PC-9 (cell line): ENCODE results near the gene RAB5IF. TPM values are rescaled to one million over a fixed set of nuclear protein-coding genes. Genes with fewer than 3 reads are reported as not detected.
"Not testable (repeated sequence)": the region's sequence is repeated elsewhere in the genome, so short reads cannot be mapped to it uniquely, and the experiment has no call there.

Experiments
- BruUV-seq: library from RNA; stranded (reverse); fragments of 400-500 nt; replicated peaks from 2 replicates; lab custom pipeline; 2021; lab: Mats Ljungman, UMichigan
- CTCF ChIA-PET: fragments of 300-600 bp; sonication (Branson Sonifier 250); formaldehyde crosslinking; loops from one replicate; lab custom pipeline; 2022; ENCODE audit warnings: antibody characterized with exemption; lab: Charles Lee
- POLR2A ChIA-PET: fragments of 300-600 bp; sonication (Branson Sonifier 250); formaldehyde crosslinking; loops from one replicate; lab custom pipeline; 2022; ENCODE audit warnings: antibody characterized with exemption; ENCODE audit not compliant: unreplicated experiment; lab: Charles Lee
- DNase-seq, 2 experiments: peaks; one replicate each; pipeline versions ENCODE4 v3.0.0 to v3.0.0-alpha.2; 2015 to 2022; ENCODE audit warnings: mixed read lengths in 1 of 2
- H2AFZ ChIP-seq: fragments of 200-600 bp; sonication (generic); 2 replicates; pipeline ENCODE4 v1.8.1; 2017; ENCODE audit warnings: antibody characterized with exemption
- H3F3A ChIP-seq: fragments of 200-600 bp; sonication (generic); 2 replicates; pipeline ENCODE4 v1.8.1; 2017; ENCODE audit warnings: antibody characterized with exemption, mild to moderate bottlenecking, low read depth; ENCODE audit not compliant: insufficient read depth
- H3K27ac ChIP-seq: fragments of 200-600 bp; sonication (generic); 2 replicates; pipeline ENCODE4 v1.6.1; 2016; ENCODE audit warnings: mixed run types
- H3K27me3 ChIP-seq: fragments of 200-600 bp; sonication (generic); 2 replicates; pipeline ENCODE4 v1.6.1; 2016; ENCODE audit warnings: low read depth, mixed run types; ENCODE audit not compliant: insufficient read depth
- H3K36me3 ChIP-seq: fragments of 200-600 bp; sonication (generic); 2 replicates; pipeline ENCODE4 v1.6.1; 2016; ENCODE audit warnings: low read depth, mixed run types
- H3K4me1 ChIP-seq: fragments of 200-600 bp; sonication (generic); replicated peaks from 2 replicates; pipeline ENCODE4 v1.6.1; 2016; ENCODE audit warnings: mixed run types; ENCODE audit not compliant: insufficient read depth
- H3K4me2 ChIP-seq: fragments of 200-600 bp; sonication (generic); 2 replicates; pipeline ENCODE4 v1.6.1; 2017; ENCODE audit warnings: mixed run types
- H3K4me3 ChIP-seq: fragments of 200-600 bp; sonication (generic); 2 replicates; pipeline ENCODE4 v1.6.1; 2016; ENCODE audit warnings: mixed run types
- H3K79me2 ChIP-seq: fragments of 200-600 bp; sonication (generic); 2 replicates; pipeline ENCODE4 v1.6.1; 2017; ENCODE audit warnings: low read depth, mixed run types
- H3K9me2 ChIP-seq: fragments of 200-600 bp; sonication (generic); 2 replicates; pipeline ENCODE4 v1.8.1; 2017; ENCODE audit warnings: mild to moderate bottlenecking; ENCODE audit not compliant: insufficient read depth
- H3K9me3 ChIP-seq: fragments of 200-600 bp; sonication (generic); 2 replicates; pipeline ENCODE4 v1.8.1; 2016; ENCODE audit warnings: low read depth; ENCODE audit not compliant: insufficient read depth
- H4K20me1 ChIP-seq: fragments of 200-600 bp; sonication (generic); 2 replicates; pipeline ENCODE4 v1.8.1; 2017; ENCODE audit not compliant: insufficient read depth
- EZH2 ChIP-seq: fragments of 200-600 bp; sonication (generic); IDR thresholded peaks from 2 replicates; pipeline ENCODE4 v1.8.0; 2017; ENCODE audit warnings: antibody characterized with exemption, low read depth
- intact Hi-C: fragments of 100-400 bp; cut with micrococcal nuclease; formaldehyde crosslinking; loops from one replicate; pipeline ENCODE4 v1.10.0; 2022; ENCODE audit not compliant: unreplicated experiment
- total RNA-seq: library from RNA; stranded (reverse); gene quantifications from 2 replicates; pipeline ENCODE4 v1.2.3, GENCODE V29; 2021
- TF ChIP-seq, protein P1 (sequence below): fragments of 200-600 bp; sonication (generic); conservative IDR thresholded peaks from 2 replicates; pipeline ENCODE4 v1.6.1; 2017; ENCODE audit warnings: mixed run types, antibody characterized with exemption, mild to moderate bottlenecking, moderate library complexity

RAB5IF gene
- total RNA-seq, 1 experiment from 2014 or later = 303 TPM

DNA sequence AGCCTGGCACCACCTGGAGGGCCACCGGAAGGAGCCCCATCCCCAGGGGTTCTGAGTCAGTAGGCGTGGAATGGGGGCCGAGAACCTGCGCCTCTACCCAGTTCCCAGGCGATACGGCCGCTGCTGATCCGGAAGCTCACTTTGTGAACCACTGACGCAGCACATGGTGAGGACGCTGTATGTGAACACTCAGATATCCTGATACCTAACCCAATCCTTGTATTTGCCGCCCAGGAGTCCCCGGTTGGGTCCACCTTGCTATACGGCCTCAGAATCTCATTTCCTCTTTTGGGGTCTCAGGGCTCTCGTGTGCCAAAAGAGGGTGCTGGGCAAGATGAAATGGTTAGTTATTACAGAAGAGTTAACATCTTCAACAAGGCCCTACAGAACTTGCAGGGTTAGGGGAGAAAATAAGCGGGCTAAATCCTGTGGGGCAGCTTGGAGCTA is 604 bp upstream of the RAB5IF start:
- Histone ChIP-seq H3K4me2 (peak overlapping the region; percentile 89), H3K79me2 (peaks cover 43% of the 10 kb centered on the region), H3K9me2 (no peaks in the 10 kb centered on the region), H3K4me3 (peak overlapping the region; percentile 53), H3K27me3 (no peaks in the 10 kb centered on the region), H3K27ac (peak overlapping the region; percentile 91), H3K9me3 (no peaks in the 10 kb centered on the region), H4K20me1 (peaks cover 10% of the 10 kb centered on the region), H2AFZ (peak overlapping the region; percentile 70), H3K36me3 (peaks cover 19% of the 10 kb centered on the region), H3F3A (peaks cover 49% of the 10 kb centered on the region), H3K4me1 (peaks cover 22% of the 10 kb centered on the region)
- POLR2A ChIA-PET = no interaction called here
- intact Hi-C loops = loop anchor here (1.0 to 5.0 kb wide), 4 partner anchors 30 to 143 kb away; partner anchors contain the start of gene NDRG3
- BruUV-seq = TSS peak; percentile 63
- TF ChIP-seq EZH2 = no peak
- TF ChIP-seq, protein P1, sequence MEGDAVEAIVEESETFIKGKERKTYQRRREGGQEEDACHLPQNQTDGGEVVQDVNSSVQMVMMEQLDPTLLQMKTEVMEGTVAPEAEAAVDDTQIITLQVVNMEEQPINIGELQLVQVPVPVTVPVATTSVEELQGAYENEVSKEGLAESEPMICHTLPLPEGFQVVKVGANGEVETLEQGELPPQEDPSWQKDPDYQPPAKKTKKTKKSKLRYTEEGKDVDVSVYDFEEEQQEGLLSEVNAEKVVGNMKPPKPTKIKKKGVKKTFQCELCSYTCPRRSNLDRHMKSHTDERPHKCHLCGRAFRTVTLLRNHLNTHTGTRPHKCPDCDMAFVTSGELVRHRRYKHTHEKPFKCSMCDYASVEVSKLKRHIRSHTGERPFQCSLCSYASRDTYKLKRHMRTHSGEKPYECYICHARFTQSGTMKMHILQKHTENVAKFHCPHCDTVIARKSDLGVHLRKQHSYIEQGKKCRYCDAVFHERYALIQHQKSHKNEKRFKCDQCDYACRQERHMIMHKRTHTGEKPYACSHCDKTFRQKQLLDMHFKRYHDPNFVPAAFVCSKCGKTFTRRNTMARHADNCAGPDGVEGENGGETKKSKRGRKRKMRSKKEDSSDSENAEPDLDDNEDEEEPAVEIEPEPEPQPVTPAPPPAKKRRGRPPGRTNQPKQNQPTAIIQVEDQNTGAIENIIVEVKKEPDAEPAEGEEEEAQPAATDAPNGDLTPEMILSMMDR = no peak
- peak; percentile 54 to 82 for DNase-seq
- CTCF ChIA-PET = interaction anchor here (0.5 to 1.3 kb wide), 6 partner anchors 32 to 533 kb away, joined by 3 to 10 read pairs (median 4); partner anchors contain the start of gene DSN1

- intact Hi-C loops = loop anchor here (5.0 kb wide), 2 partner anchors 141 to 144 kb away; partner anchors contain the start of gene NDRG3
- H3K27ac ChIP-seq = peak overlapping the region; percentile 95
- peak overlapping the region; percentile 73 for H2AFZ ChIP-seq
- H4K20me1 ChIP-seq = peaks cover 15% of the 10 kb centered on the region
- no peaks in the 10 kb centered on the region for H3K9me2 ChIP-seq
- peaks cover 52% of the 10 kb centered on the region for H3K79me2 ChIP-seq
- H3K4me3 ChIP-seq = peak overlapping the region; percentile 100
- BruUV-seq = TSS peak; percentile 22
- no peaks in the 10 kb centered on the region for H3K9me3 ChIP-seq
- H3F3A ChIP-seq = peaks cover 62% of the 10 kb centered on the region
- H3K27me3 ChIP-seq = no peaks in the 10 kb centered on the region
- peak overlapping the region; percentile 90 for H3K4me2 ChIP-seq
- peak; percentile 56 to 67 for DNase-seq
- H3K36me3 ChIP-seq = peaks cover 28% of the 10 kb centered on the region
- POLR2A ChIA-PET = interaction anchor here (0.5 kb wide), 1 partner anchor 951 kb away, joined by 7 read pairs; no protein-coding TSS in a partner anchor
- CTCF ChIA-PET = interaction anchor here (0.5 to 1.3 kb wide), 8 partner anchors 17 to 277 kb away, joined by 3 to 6 read pairs (median 4); partner anchors contain the start of gene DSN1
- H3K4me1 ChIP-seq = peaks cover 22% of the 10 kb centered on the region
- no peak for TF ChIP-seq EZH2
- TF ChIP-seq, protein P1 = no peak
Observed at GRCh38 chr20:36606158-36607066, 833 bp downstream of the RAB5IF start.

- H3K9me3 ChIP-seq = no peaks in the 10 kb centered on the region
- peak overlapping the region; percentile 90 for H3K4me2 ChIP-seq
- H3K79me2 ChIP-seq = peaks cover 61% of the 10 kb centered on the region
- DNase-seq = peak; percentile 79 to 95
- BruUV-seq = TSS peak; percentile 24
- H3F3A ChIP-seq = peaks cover 75% of the 10 kb centered on the region
- intact Hi-C loops = loop anchor here (5.0 kb wide), 2 partner anchors 140 to 145 kb away; partner anchors contain the start of gene NDRG3
- peaks cover 22% of the 10 kb centered on the region for H4K20me1 ChIP-seq
- TF ChIP-seq, protein P1 = no peak
- TF ChIP-seq EZH2 = no peak
- peak overlapping the region; percentile 100 for H3K4me3 ChIP-seq
- H3K27ac ChIP-seq = peak overlapping the region; percentile 95
- ChIA-PET POLR2A (no interaction called here), CTCF (no interaction called here)
- H3K36me3 ChIP-seq = peaks cover 36% of the 10 kb centered on the region
- no peaks in the 10 kb centered on the region for H3K27me3 ChIP-seq
- H3K9me2 ChIP-seq = no peaks in the 10 kb centered on the region
- peaks cover 22% of the 10 kb centered on the region for H3K4me1 ChIP-seq
- H2AFZ ChIP-seq = no peak overlapping the region
Observed at GRCh38 chr20:36607586-36608387, 2.2 kb downstream of the RAB5IF start.

GRCh38 chr20:36608388-36608728 is 2.8 kb downstream of the RAB5IF start:
- Histone ChIP-seq H3K4me1 (peaks cover 22% of the 10 kb centered on the region), H4K20me1 (peaks cover 28% of the 10 kb centered on the region), H3K27ac (peak overlapping the region; percentile 95), H3K4me2 (peak overlapping the region; percentile 90), H3K79me2 (peaks cover 61% of the 10 kb centered on the region), H3K36me3 (peaks cover 41% of the 10 kb centered on the region), H3K4me3 (peak overlapping the region; percentile 100; the same call in 1 of the 2 replicates), H3F3A (peaks cover 77% of the 10 kb centered on the region)
- CTCF ChIA-PET, H3K9me3 ChIP-seq, H3K27me3 ChIP-seq, H3K9me2 ChIP-seq, POLR2A ChIA-PET, BruUV-seq, DNase-seq, H2AFZ ChIP-seq: not testable (repeated sequence)
- intact Hi-C loops = loop anchor here (5.0 kb wide), 2 partner anchors 139 to 146 kb away; partner anchors contain the start of gene NDRG3
